Measurements from ENCODE around the gene SRSF4.
A peak's percentile ranks its signal among the peaks of the same experiment; 100 is the strongest.

Gene SRSF4

GRCh38 chr1:29120367-29120766, 61.3 kb downstream of the SRSF4 start:
- H3K9me3 ChIP-seq (ENCODE audit: low read length): no peaks in the 10 kb centered on the region
- H3K9ac ChIP-seq (ENCODE audit: low read length): no peak overlapping the region
- no peaks in the 10 kb centered on the region for H3F3A ChIP-seq (ENCODE audit: insufficient read depth, low read length)
- H3K4me3 ChIP-seq (ENCODE audit: low read depth, low read length, poor library complexity, severe bottlenecking): no peak overlapping the region
- H3K27me3 ChIP-seq (ENCODE audit: insufficient read depth, low read length): peaks cover 7% of the 10 kb centered on the region
- TF ChIP-seq EZH2 (IDR thresholded peaks at IDR 0.05; ENCODE audit: borderline replicate concordance, low read length) (no peak), CTCF (IDR thresholded peaks at IDR 0.05; ENCODE audit: low read length) (no peak)
- H3K36me3 ChIP-seq (ENCODE audit: insufficient read depth, low read length): peaks cover 31% of the 10 kb centered on the region; the same call in 1 of the 2 replicates
- H2AFZ ChIP-seq (ENCODE audit: low read length): no peak overlapping the region
- H3K4me1 ChIP-seq (ENCODE audit: insufficient read depth, low read length, severe bottlenecking): peaks cover 13% of the 10 kb centered on the region
- H3K9me2 ChIP-seq (ENCODE audit: low read depth, low read length): no peaks in the 10 kb centered on the region
- no peaks in the 10 kb centered on the region for H4K20me1 ChIP-seq (ENCODE audit: insufficient read depth, low read length)
- H3K27ac ChIP-seq (ENCODE audit: low read depth, low read length, poor library complexity, severe bottlenecking): no peak overlapping the region
- H3K79me2 ChIP-seq (ENCODE audit: insufficient read depth, low read length): no peaks in the 10 kb centered on the region
- no peak overlapping the region for H3K4me2 ChIP-seq (ENCODE audit: low read length)

- peaks cover 34% of the 10 kb centered on the region; the same call in 1 of the 2 replicates for H3K36me3 ChIP-seq (ENCODE audit: insufficient read depth, low read length)
- no peaks in the 10 kb centered on the region for H3K9me2 ChIP-seq (ENCODE audit: low read depth, low read length)
- H3K4me3 ChIP-seq (ENCODE audit: low read depth, low read length, poor library complexity, severe bottlenecking): no peak overlapping the region
- no peak overlapping the region for H3K9ac ChIP-seq (ENCODE audit: low read length)
- H2AFZ ChIP-seq (ENCODE audit: low read length): no peak overlapping the region
- no peak for TF ChIP-seq CTCF (IDR thresholded peaks at IDR 0.05; ENCODE audit: low read length)
- TF ChIP-seq EZH2 (IDR thresholded peaks at IDR 0.05; ENCODE audit: borderline replicate concordance, low read length): no peak
- no peaks in the 10 kb centered on the region for H3K79me2 ChIP-seq (ENCODE audit: insufficient read depth, low read length)
- no peaks in the 10 kb centered on the region for H4K20me1 ChIP-seq (ENCODE audit: insufficient read depth, low read length)
- peaks cover 7% of the 10 kb centered on the region for H3K27me3 ChIP-seq (ENCODE audit: insufficient read depth, low read length)
- H3K4me2 ChIP-seq (ENCODE audit: low read length): no peak overlapping the region
- H3K4me1 ChIP-seq (ENCODE audit: insufficient read depth, low read length, severe bottlenecking): peaks cover 13% of the 10 kb centered on the region
- H3K9me3 ChIP-seq (ENCODE audit: low read length): no peaks in the 10 kb centered on the region
- no peak overlapping the region for H3K27ac ChIP-seq (ENCODE audit: low read depth, low read length, poor library complexity, severe bottlenecking)
- H3F3A ChIP-seq (ENCODE audit: insufficient read depth, low read length): no peaks in the 10 kb centered on the region
Measured at GRCh38 chr1:29119121-29119929, 62.4 kb downstream of the SRSF4 start.

GRCh38 chr1:29117381-29117780, 64.3 kb downstream of the SRSF4 start:
- H3K79me2 ChIP-seq (ENCODE audit: insufficient read depth, low read length): no peaks in the 10 kb centered on the region
- H3K4me2 ChIP-seq (ENCODE audit: low read length): no peak overlapping the region
- no peak overlapping the region for H3K4me3 ChIP-seq (ENCODE audit: low read depth, low read length, poor library complexity, severe bottlenecking)
- H3K9me3 ChIP-seq (ENCODE audit: low read length): no peaks in the 10 kb centered on the region
- H3K4me1 ChIP-seq (ENCODE audit: insufficient read depth, low read length, severe bottlenecking): peaks cover 8% of the 10 kb centered on the region
- H4K20me1 ChIP-seq (ENCODE audit: insufficient read depth, low read length): no peaks in the 10 kb centered on the region
- H3K9ac ChIP-seq (ENCODE audit: low read length): no peak overlapping the region
- H3F3A ChIP-seq (ENCODE audit: insufficient read depth, low read length): no peaks in the 10 kb centered on the region
- H3K36me3 ChIP-seq (ENCODE audit: insufficient read depth, low read length): peaks cover 49% of the 10 kb centered on the region; the same call in 1 of the 2 replicates
- no peaks in the 10 kb centered on the region for H3K9me2 ChIP-seq (ENCODE audit: low read depth, low read length)
- H2AFZ ChIP-seq (ENCODE audit: low read length): no peak overlapping the region
- no peak overlapping the region for H3K27ac ChIP-seq (ENCODE audit: low read depth, low read length, poor library complexity, severe bottlenecking)
- TF ChIP-seq CTCF (IDR thresholded peaks at IDR 0.05; ENCODE audit: low read length) (peak; percentile 20; the same call in 1 of the 2 replicates), EZH2 (IDR thresholded peaks at IDR 0.05; ENCODE audit: borderline replicate concordance, low read length) (no peak)
- peaks cover 5% of the 10 kb centered on the region for H3K27me3 ChIP-seq (ENCODE audit: insufficient read depth, low read length)
